Spleen (tissue), 7 donors: Measurements from ENCODE around the gene CPED1.

Source experiments
- POLR2A ChIP-seq, 3 donors: fragments of 450-650 bp; IDR thresholded peaks; one replicate each; pipeline ENCODE4 v1.5.1; 2017; ENCODE audit warnings: antibody characterized with exemption in 3 of 3, mild to moderate bottlenecking in 1 of 3
- POLR2AphosphoS5 ChIP-seq, 3 donors: sonication (generic); formaldehyde crosslinking; IDR thresholded peaks; one replicate each; pipeline ENCODE4 v1.5.1; 2017; ENCODE audit warnings: antibody characterized with exemption in 3 of 3
- TF ChIP-seq, protein P1 (sequence below), 11 experiments: fragments of 200-600 bp in 7 of 11; fragments of 450-650 bp in 4 of 11; sonication (generic) in 4 of 11; IDR thresholded peaks in 8 of 11; conservative IDR thresholded peaks in 3 of 11; 1 replicate in 7 of 11; 2 replicates in 4 of 11; pipeline versions ENCODE4 v1.4.0 to v1.8.0; 2016 to 2021; ENCODE audit warnings: antibody characterized with exemption in 11 of 11, inconsistent platforms in 4 of 11, mild to moderate bottlenecking in 1 of 11
- donor health status: DM: no; HTN: no; CAD: no; lungs with moderate emphysema.
- donor health status: DM: no; HTN: no; CAD: no.
- donor health status: DM: no; HTN: no; CAD: no.

DNA sequence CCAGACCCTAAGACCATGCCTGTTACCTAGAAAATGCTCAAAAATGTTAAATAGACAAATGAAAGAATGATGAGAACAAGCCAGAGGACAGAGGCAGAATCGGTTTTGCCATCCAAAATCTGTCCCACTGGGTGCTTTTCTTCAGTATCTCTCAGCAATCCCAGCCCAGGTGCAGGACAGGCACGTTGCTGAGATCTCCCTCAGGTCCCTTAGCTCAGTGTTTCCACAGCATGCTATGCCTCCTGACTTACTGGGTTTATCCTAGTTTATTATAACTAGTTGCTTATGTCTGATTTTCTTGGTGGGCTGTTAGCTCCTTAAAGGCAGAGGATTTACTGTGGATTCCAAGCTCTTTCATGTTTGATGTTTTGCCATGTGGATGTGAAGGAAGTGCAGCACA lies 20.3 kb downstream of the CPED1 start:
- TF ChIP-seq, protein P1, sequence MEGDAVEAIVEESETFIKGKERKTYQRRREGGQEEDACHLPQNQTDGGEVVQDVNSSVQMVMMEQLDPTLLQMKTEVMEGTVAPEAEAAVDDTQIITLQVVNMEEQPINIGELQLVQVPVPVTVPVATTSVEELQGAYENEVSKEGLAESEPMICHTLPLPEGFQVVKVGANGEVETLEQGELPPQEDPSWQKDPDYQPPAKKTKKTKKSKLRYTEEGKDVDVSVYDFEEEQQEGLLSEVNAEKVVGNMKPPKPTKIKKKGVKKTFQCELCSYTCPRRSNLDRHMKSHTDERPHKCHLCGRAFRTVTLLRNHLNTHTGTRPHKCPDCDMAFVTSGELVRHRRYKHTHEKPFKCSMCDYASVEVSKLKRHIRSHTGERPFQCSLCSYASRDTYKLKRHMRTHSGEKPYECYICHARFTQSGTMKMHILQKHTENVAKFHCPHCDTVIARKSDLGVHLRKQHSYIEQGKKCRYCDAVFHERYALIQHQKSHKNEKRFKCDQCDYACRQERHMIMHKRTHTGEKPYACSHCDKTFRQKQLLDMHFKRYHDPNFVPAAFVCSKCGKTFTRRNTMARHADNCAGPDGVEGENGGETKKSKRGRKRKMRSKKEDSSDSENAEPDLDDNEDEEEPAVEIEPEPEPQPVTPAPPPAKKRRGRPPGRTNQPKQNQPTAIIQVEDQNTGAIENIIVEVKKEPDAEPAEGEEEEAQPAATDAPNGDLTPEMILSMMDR (IDR thresholded peaks at IDR 0.05 in 8 of 11, conservative IDR thresholded peaks at IDR 0.05 in 3 of 11), result no peak
- no peak for TF ChIP-seq POLR2A (IDR thresholded peaks at IDR 0.05)
- no peak for TF ChIP-seq POLR2AphosphoS5 (IDR thresholded peaks at IDR 0.05)
